ENCODE data around the gene NCAM1.

GRCh38 chr11:112972399-112973145 lies 11.4 kb downstream of the NCAM1 start:
- no peak for TF ChIP-seq CTCF (IDR thresholded peaks at IDR 0.05)
- TF ChIP-seq ZFX (IDR thresholded peaks at IDR 0.05; ENCODE audit: borderline replicate concordance), result no peak

Measured in 22Rv1 (cell line).